GM12878 (cell line): ENCODE results near the gene WWP2. TPM values are rescaled to one million over a fixed set of nuclear protein-coding genes. Genes with fewer than 3 reads are reported as not detected.

Source experiments
- CREM ChIP-seq: IDR thresholded peaks from 2 replicates; pipeline ENCODE4 v1.6.1; 2014; ENCODE audit warnings: antibody characterized with exemption, low read depth
- CTCF ChIP-seq, 3 experiments: IDR thresholded peaks in 2 of 3; conservative IDR thresholded peaks in 1 of 3; 2 replicates each; pipeline ENCODE4 v1.5.1; 2011; ENCODE audit warnings: low read depth in 3 of 3, low read length in 3 of 3, mild to moderate bottlenecking in 3 of 3, control low read depth in 2 of 3, moderate library complexity in 2 of 3, inconsistent platforms in 1 of 3, mixed read lengths in 1 of 3; ENCODE audit not compliant: control insufficient read depth in 2 of 3, insufficient read depth in 1 of 3; ENCODE audit errors: extremely low read depth in 1 of 3
- ELK1 ChIP-seq: IDR thresholded peaks from 2 replicates; pipeline ENCODE4 v1.6.1; 2012; ENCODE audit warnings: low read depth, low read length, improper control_type of control experiment
- ESRRA ChIP-seq: IDR thresholded peaks from 2 replicates; pipeline ENCODE4 v1.6.1; 2012; ENCODE audit warnings: mild to moderate bottlenecking, low read length, improper control_type of control experiment
- IRF3 ChIP-seq: fragments of 450-650 bp; IDR thresholded peaks from 2 replicates; pipeline ENCODE4 v1.6.1; 2014; ENCODE audit warnings: mild to moderate bottlenecking
- NKRF ChIP-seq: fragments of 450-650 bp; conservative IDR thresholded peaks from 2 replicates; pipeline ENCODE4 v1.6.1; 2017; ENCODE audit warnings: mild to moderate bottlenecking, moderate library complexity
- NR2C1 ChIP-seq: fragments of 450-650 bp; IDR thresholded peaks from 2 replicates; pipeline ENCODE4 v1.6.1; 2017; ENCODE audit warnings: antibody characterized with exemption, mild to moderate bottlenecking, moderate library complexity
- RFX5 ChIP-seq: IDR thresholded peaks from 2 replicates; pipeline ENCODE4 v1.6.1; 2011; ENCODE audit warnings: low read depth, low read length, improper control_type of control experiment
- SMAD5 ChIP-seq: IDR thresholded peaks from 2 replicates; pipeline ENCODE4 v1.6.1; 2016; ENCODE audit warnings: antibody characterized with exemption, low read depth
- SMC3 ChIP-seq: IDR thresholded peaks from 2 replicates; pipeline ENCODE4 v1.6.1; 2011; ENCODE audit warnings: low read length, improper control_type of control experiment, borderline replicate concordance
- TAF1 ChIP-seq: IDR thresholded peaks from 2 replicates; pipeline ENCODE4 v1.6.1; 2011; ENCODE audit warnings: mild to moderate bottlenecking, low read depth, low read length, borderline replicate concordance
- USF2 ChIP-seq: IDR thresholded peaks from 2 replicates; pipeline ENCODE4 v1.6.1; 2011; ENCODE audit warnings: low read depth, low read length, improper control_type of control experiment, borderline replicate concordance
- YY1 ChIP-seq: IDR thresholded peaks from 2 replicates; pipeline ENCODE4 v1.6.1; 2011; ENCODE audit warnings: low read depth, mild to moderate bottlenecking, low read length
- ZBTB33 ChIP-seq: fragments of 450-650 bp; IDR thresholded peaks from 2 replicates; pipeline ENCODE4 v1.6.1; 2017; ENCODE audit warnings: mild to moderate bottlenecking
- ZNF207 ChIP-seq: fragments of 450-650 bp; IDR thresholded peaks from 2 replicates; pipeline ENCODE4 v1.6.1; 2014; ENCODE audit warnings: antibody characterized with exemption, mild to moderate bottlenecking, borderline replicate concordance
- ZSCAN29 ChIP-seq: fragments of 450-650 bp; IDR thresholded peaks from 2 replicates; pipeline ENCODE4 v1.6.1; 2017; ENCODE audit warnings: mild to moderate bottlenecking, moderate library complexity
- polyA plus RNA-seq, 11 experiments: library from polyadenylated mRNA; depleted of rRNA in 4 of 11; unstranded in 6 of 11; stranded (reverse) in 5 of 11; fragments of >200 nt; fragmentation: Nextera tagmentation in 4 of 11; fragmentation: Illumina TruSeq in 1 of 11; extraction: Ambion mirVana in 4 of 11; extraction: Trizol in 1 of 11; gene quantifications; 1 replicate in 1 of 11; 2 replicates in 10 of 11; pipeline versions ENCODE4 v1.2.1 to v1.2.3, GENCODE V29; 2011 to 2016; ENCODE audit warnings: inconsistent platforms in 2 of 11, missing spikeins in 2 of 11, low read depth in 1 of 11
- total RNA-seq, 4 experiments: library from RNA; depleted of rRNA in 3 of 4; stranded (reverse); fragments of >200 nt in 3 of 4; fragmentation: Illumina TruSeq in 1 of 4; extraction: Trizol in 1 of 4; gene quantifications; 2 replicates each; pipeline versions ENCODE4 v1.2.1 to v1.2.3, GENCODE V29; 2013 to 2021

The WWP2 gene
- total and polyA plus RNA-seq, 10 of the 15 experiments (the other 5 are each of a cell fraction or from before 2014, with no cell fraction given), result 2.8 to 47.0 (median 23.8) TPM

GRCh38 chr16:69930117-69930776 is 168.1 kb downstream of the WWP2 start (continued):
- TF ChIP-seq IRF3 (no peak), SMC3 (peak; percentile 53; the same call in 1 of the 2 replicates), USF2 (no peak), SMAD5 (no peak), ELK1 (no peak), ZNF207 (no peak), ESRRA (no peak), NKRF (no peak), ZBTB33 (no peak), TAF1 (no peak), NR2C1 (no peak), ZSCAN29 (no peak), CREM (no peak), CTCF (IDR thresholded peaks at IDR 0.05 in 2 of 3, conservative IDR thresholded peaks at IDR 0.05 in 1 of 3; ENCODE audit: control insufficient read depth in 2 of 3, extremely low read depth in 1 of 3, insufficient read depth in 1 of 3, low read depth in 3 of 3, low read length in 3 of 3) (peak; percentile 60 to 71 (median 68)), YY1 (no peak), RFX5 (no peak)
